Stimulated activated CD8-positive, alpha-beta memory T cell treated with anti-CD3 and anti-CD28 coated beads, Interleukin-7, amount 100 ng/mL, for 4 hours (primary cell): ENCODE results near the gene TRPV6.

Experiments used
- DNase-seq, 2 donors: peaks; one replicate each; pipeline ENCODE4 v3.0.0-alpha.2; 2020; ENCODE audit warnings: low read depth in 2 of 2

TRPV6 gene

DNA sequence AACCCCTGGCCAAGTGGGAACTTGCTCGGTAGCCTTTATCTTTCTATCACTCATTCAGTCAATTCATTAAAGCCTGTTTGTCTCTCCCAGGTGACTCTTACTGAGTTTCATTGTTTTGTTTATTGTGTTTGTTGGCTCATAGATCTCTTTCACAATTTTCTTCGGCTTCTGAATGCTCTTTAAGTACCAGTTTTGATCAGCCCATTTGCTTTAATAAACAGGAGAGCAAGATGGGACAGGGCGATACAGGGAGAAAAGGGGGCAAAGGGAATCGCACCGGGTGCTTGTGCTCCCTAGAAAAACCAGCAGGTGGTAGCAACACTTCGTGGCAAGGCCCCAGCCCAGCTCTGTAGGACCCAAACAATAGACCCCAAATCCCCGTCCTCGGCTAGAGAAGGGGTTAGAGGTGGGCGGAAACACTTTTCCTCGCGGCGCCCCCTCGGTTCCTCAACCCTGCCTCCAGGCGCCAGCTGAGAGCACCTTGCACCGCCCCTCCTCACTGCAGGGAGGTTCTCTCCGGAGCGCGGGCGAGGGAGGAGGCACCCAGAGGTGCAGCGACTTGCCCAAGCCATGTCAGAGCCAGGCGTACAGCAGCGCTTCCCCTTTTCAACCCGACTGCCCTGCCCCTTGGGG is 31.7 kb downstream of the TRPV6 start:
- DNase-seq = peak; percentile 29 to 49

DNA sequence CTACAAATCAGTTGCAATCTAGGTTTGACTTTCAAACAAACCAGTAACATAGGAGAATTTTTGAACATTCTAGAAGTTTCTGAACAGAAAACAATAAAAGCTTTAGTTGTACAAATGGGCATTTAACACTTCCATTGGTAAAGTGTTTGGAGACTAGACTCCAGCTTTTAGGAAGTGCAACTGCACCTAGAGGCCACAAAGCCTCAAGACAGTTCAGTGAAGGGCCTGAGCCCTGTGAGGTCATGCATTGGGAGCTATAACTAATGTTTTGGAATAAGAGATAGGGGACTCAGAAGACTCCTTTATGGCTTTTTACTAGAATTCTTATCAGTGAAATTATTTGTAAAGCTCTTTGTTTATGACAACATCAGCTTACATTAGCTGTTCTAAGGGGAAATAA is 33.6 kb downstream of the TRPV6 start:
- no peak for DNase-seq

DNA sequence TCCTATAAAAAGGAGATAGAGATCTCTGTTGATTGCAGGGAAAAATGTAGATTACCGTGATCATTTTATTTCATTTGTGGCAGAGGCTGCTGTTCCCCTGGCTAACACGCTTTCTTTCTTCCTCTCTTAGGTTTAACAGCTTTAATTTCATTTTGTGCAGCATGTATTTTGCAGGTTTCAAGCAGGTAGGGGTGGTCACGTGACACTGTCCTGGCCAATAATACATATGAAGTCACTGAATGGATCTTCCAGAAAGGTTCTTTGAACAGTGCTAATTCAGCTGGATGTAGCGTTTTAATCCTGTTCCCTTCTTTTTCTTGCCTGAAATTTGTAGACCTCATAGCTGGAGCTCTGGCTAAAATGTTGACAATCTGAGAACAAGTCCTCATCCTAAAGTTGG is 34.3 kb downstream of the TRPV6 start:
- no peak for DNase-seq

DNA sequence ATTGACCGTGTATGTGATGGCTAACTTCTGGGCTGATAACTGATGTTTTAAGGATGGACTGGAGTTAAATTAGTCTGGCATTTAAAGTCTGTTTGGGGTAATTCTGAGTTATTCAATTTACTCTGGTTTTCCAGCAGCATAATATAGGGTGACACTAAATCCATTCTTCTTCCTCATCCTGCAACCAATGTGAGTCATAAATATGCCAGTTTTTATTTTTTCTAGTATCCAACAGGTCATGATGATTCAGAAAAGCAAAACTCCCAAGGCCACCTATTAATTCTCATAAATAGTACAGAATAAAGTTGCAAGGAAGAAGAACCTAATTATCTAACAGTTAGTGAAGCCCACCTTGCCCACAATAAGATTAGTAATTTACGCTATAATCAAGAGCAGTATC is 38.2 kb downstream of the TRPV6 start:
- DNase-seq = no peak

DNA sequence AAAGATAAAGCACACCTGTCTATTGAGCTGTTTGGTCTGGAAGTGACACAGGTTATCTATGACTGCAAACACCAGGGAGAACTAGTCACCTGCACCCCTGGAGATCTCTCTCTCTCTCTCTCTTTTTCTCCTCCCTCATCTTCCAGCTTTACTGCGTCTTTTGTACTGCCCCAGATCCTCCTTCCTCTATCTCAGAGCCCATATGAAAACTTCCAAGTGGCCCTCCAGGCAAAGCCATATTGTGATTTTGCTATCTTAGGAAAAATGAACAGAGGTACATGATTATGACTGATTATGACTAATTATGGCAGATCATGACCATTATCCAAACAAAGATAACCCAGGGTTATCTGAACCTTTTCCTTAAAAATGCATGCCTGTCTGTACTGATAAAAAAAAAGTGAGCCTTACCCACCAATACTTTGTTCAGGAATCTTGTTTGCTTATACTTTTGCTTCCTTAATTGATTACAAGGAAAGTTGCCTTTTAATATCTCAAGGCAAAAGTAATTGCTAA is 43.2 kb downstream of the TRPV6 start:
- DNase-seq = no peak

DNA sequence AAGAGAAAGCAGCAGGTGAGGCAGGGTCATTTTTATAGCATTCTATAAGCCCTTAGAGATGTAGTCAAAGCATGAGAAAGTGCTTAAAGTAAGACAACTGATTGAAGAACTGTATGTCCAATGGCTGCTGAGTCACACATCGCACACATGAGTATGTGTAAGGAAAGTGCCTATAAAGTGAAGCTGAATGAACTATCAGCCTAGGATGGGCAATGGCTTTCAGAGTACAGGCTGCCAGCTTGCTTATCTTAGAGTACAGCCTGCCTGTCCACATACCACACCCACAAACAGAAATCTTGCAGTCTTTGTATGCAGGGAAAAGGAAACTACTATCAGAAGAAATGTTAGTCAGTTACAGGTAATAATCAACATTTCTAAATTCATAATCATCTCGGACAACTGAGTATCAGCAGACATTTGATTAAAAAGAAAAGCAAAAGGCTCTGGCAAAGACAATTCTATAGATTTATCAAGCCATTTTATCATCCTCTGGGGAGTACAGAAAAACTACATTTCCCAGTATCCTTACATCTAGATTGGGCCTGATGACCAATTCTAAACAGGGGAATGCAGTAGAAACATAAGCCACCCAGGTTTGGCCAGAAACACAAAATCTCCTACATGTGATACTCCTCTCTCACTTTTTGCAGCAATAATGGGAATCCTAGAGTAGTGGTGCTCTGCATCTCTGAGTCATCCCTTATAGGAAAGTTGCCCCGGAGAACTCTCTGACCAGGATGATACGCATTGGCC is 46.9 kb downstream of the TRPV6 start:
- no peak for DNase-seq

DNA sequence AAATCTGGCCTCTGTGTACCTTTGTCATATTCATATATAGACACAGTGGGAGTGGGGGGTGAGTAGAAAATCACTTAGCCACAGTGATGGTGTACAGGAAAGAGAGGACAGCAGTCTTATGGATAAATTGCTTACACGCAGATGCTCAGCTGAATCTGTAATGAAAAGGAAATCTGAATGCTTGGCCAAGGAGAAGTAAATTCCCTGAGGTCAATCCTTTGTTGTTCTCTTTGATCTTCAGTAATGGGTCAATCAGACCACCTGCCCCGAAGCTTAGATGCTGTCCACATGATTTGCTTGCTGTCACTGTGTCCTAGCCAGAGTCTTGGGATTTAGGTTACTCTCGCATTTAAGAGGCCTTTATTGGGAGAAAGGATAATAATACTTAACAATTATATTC is 49.1 kb downstream of the TRPV6 start:
- no peak for DNase-seq

DNA sequence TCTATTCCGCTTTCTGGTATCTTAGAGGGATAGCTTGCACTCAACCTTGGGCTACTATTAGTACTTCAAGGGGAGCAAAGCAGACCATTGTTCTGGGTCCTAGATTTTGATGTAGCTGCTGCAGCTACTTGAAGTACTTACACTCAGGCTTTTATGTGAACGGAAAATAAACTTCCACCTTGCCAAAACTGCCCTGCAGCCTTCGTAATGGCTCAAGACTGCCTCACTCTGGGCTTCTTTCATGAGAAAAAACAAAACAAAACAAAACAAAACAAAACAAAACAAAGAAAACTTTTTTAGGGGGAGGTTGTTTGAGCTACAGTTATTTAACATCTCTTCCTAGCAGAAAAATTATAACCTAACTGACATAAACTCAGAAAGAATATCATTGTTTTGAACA is 50.1 kb downstream of the TRPV6 start:
- DNase-seq = no peak

DNA sequence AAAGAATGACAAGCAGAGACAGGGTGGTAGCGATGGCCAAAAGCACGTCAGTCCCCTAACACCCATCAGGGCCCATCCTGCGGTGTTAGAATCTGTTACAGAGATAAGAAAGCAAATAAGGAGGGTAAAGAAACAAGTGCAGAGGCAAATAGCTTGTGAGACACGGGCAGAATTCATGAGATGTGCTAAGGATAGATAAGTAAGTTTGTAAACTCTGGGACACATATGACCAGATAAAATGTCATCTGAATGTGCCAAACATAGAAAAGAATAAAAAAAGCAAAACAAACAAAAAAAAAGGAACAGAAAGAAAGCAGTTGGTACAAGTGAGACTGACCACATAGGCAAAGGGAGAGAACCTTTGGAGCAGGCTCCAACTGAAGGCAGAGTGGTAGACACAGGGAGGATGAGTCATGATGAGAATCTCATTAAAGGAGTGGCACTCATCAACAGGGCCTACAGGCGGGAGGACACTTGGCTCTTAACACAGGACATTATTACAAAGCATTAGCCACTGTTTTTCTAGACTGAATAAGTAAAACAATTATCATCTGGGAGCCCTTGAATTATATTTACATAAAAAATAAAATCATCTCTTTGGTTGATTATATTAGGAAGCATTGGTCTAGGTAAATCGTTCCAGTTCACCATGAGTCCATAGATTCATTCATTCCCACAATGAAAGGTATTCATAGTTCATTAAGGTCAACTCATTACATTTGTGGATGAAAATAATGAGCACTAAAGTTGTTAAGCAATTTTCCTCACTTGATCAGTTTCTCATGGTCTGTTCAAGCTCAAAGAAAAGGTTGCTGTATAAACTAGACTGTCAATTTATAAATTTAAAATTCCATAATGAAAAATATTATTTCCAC is 52.1 kb downstream of the TRPV6 start:
- no peak for DNase-seq

DNA sequence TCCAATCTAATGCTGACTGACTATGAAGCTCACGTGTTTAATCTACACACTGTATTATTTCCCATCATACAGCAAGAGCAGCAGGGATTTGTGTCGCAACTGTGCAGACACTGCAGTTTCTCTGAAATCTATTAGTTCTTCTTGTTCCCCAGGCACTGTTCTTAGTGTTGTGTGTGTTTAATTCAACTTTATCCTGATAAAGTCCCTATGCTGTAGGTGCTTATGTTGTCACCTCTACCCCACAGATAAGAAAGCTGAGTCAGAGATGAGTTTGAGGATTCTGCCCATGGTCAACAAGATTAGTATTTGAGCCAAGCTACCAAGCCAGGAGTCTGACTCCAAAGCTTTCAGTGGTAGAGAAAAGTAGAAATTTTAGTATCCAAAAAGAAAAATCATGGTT is 53.1 kb downstream of the TRPV6 start:
- no peak for DNase-seq

DNA sequence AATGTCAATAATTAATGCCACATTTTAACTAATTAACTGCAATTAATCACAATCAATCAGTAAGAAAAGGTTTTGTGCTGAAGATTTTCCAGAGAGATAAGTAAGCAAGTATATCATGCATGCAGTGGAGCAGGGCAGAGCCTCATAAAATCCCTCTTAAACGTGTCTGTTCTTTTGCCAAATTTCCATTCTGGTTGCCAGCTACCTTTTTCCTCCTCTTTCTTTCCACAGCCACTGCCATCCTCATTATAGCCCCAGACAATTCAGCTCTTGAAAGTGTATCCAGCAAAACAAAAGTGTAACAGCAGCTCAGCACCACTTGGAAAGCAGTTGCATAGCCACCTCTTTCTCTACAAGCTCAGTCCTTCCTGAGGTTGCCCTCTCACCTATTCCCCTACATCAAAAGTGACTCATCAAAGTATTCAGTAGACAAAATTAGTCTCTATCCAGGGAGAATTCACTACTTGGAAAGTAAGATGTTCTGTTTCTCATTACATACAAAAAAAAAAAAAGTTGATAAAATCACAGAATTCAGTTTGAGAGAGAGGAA is 57.5 kb downstream of the TRPV6 start:
- DNase-seq = no peak

DNA sequence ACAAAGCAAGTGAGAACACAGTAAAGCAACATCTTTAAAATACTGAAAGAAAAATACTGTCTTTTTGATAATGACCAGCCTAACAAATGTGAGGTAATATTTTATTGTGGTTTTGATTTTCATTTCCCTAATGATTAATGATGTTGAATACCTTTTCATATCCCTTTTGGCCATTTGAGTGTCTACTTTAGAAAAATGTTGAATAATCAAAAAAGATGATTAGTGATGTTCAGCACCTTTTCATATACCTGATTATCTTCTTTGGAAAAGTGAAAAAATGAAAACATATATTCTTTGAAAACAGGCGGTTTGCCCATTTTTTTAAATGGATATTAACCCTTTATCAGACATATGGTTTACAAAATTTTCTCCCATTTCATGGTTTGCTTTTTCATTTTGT is 62.8 kb downstream of the TRPV6 start:
- no peak for DNase-seq
